H1 (cell line): ENCODE results near the gene CALCR. TPM values are rescaled to one million over a fixed set of nuclear protein-coding genes. Genes with fewer than 3 reads are reported as not detected.

Experiments used
- CTCF ChIA-PET: fragments of 300-600 bp; sonication (Branson Sonifier 250); formaldehyde crosslinking; loops from one replicate; lab custom pipeline; 2021; ENCODE audit not compliant: partially characterized antibody; lab: Charles Lee
- POLR2A ChIA-PET: fragments of 300-600 bp; sonication (Branson Sonifier 250); formaldehyde crosslinking; loops from one replicate; lab custom pipeline; 2021; ENCODE audit warnings: inconsistent platforms; ENCODE audit not compliant: partially characterized antibody; lab: Charles Lee
- DNase-seq, 2 experiments: peaks; one replicate each; pipeline versions ENCODE4 v3.0.0 to v3.0.0-alpha.2; 2010 to 2022; ENCODE audit warnings: low spot score in 2 of 2, low read depth in 1 of 2, mixed read lengths in 1 of 2
- FAIRE-seq: peaks from 2 replicates; lab custom pipeline; 2011; peaks lifted over from hg19 to GRCh38; lab: Jason Lieb, UNC
- H2AFZ ChIP-seq: 2 replicates; pipeline ENCODE4 v1.8.1; 2012; ENCODE audit warnings: low read length, inconsistent platforms
- H2AK5ac ChIP-seq: 2 replicates; pipeline ENCODE4 v1.6.1; 2013; ENCODE audit warnings: low read depth, low read length
- H2BK120ac ChIP-seq: replicated peaks from 2 replicates; pipeline ENCODE3; 2013; ENCODE audit warnings: low read depth, low read length, inconsistent platforms
- H2BK12ac ChIP-seq: 2 replicates; pipeline ENCODE4 v1.6.1; 2013; ENCODE audit warnings: low read depth, low read length
- H2BK15ac ChIP-seq: 2 replicates; pipeline ENCODE4 v1.6.1; 2013; ENCODE audit warnings: low read length
- H2BK20ac ChIP-seq: 2 replicates; pipeline ENCODE4 v1.6.1; 2013; ENCODE audit warnings: low read length
- H2BK5ac ChIP-seq: 2 replicates; pipeline ENCODE4 v1.6.1; 2013; ENCODE audit warnings: low read depth, low read length
- H3K14ac ChIP-seq: 2 replicates; pipeline ENCODE4 v1.6.1; 2013; ENCODE audit warnings: inconsistent platforms; ENCODE audit not compliant: insufficient read length
- H3K18ac ChIP-seq: 2 replicates; pipeline ENCODE4 v1.6.1; 2013; ENCODE audit warnings: low read length; ENCODE audit errors: extremely low read depth
- H3K23ac ChIP-seq: 2 replicates; pipeline ENCODE4 v1.6.1; 2013; ENCODE audit warnings: inconsistent platforms; ENCODE audit not compliant: insufficient read length
- H3K23me2 ChIP-seq: 2 replicates; pipeline ENCODE4 v1.6.1; 2013; ENCODE audit warnings: low read depth, low read length
- H3K27ac ChIP-seq: 2 replicates; pipeline ENCODE4 v1.6.1; 2011; ENCODE audit warnings: low read depth, low read length, inconsistent platforms
- H3K27me3 ChIP-seq, 4 experiments: replicated peaks in 1 of 4; 1 replicate in 1 of 4; 2 replicates in 3 of 4; pipeline versions ENCODE4 v1.6.1 to v1.8.1; 2011 to 2013; ENCODE audit warnings: low read length in 3 of 4, mild to moderate bottlenecking in 3 of 4, inconsistent platforms in 2 of 4, mixed read lengths in 2 of 4, moderate library complexity in 1 of 4; ENCODE audit not compliant: control insufficient read depth in 3 of 4, insufficient read depth in 3 of 4; ENCODE audit errors: extremely low read depth in 1 of 4
- H3K36me3 ChIP-seq, 4 experiments: 2 replicates each; pipeline versions ENCODE4 v1.6.1 to v1.8.1; 2011 to 2013; ENCODE audit warnings: mild to moderate bottlenecking in 4 of 4, low read length in 3 of 4, moderate library complexity in 2 of 4, control low read depth in 1 of 4, inconsistent platforms in 1 of 4; ENCODE audit not compliant: insufficient read depth in 4 of 4, control insufficient read depth in 2 of 4
- H3K4ac ChIP-seq: replicated peaks from 2 replicates; pipeline ENCODE3; 2013; ENCODE audit warnings: low read length, low read depth, mixed read lengths, inconsistent platforms; ENCODE audit not compliant: insufficient read length
- H3K4me1 ChIP-seq, 4 experiments: replicated peaks in 1 of 4; 1 replicate in 1 of 4; 2 replicates in 3 of 4; pipeline versions ENCODE4 v1.6.1 to v1.8.1; 2011 to 2013; ENCODE audit warnings: low read length in 3 of 4, inconsistent platforms in 2 of 4, mixed read lengths in 1 of 4; ENCODE audit not compliant: insufficient read depth in 4 of 4, control insufficient read depth in 3 of 4
- H3K4me2 ChIP-seq, 2 experiments: 2 replicates each; pipeline versions ENCODE4 v1.6.1 to v1.8.1; 2011 to 2013; ENCODE audit warnings: low read depth in 2 of 2, low read length in 2 of 2, control low read depth in 1 of 2, inconsistent platforms in 1 of 2, mild to moderate bottlenecking in 1 of 2; ENCODE audit not compliant: insufficient read depth in 1 of 2
- H3K4me3 ChIP-seq, 4 experiments: fragments of 200-600, 300-600 bp in 1 of 4; sonication (generic), shearing (Covaris generic), sonication (Bioruptor Twin) in 1 of 4; 2 replicates each; pipeline versions ENCODE4 v1.5.1 to v1.8.1; 2011 to 2016; ENCODE audit warnings: low read length in 4 of 4, low read depth in 3 of 4, control low read depth in 2 of 4, inconsistent platforms in 2 of 4, mild to moderate bottlenecking in 2 of 4, mixed read lengths in 1 of 4, moderate library complexity in 1 of 4; ENCODE audit not compliant: insufficient read depth in 2 of 4; ENCODE audit errors: extremely low read depth in 1 of 4
- H3K56ac ChIP-seq: replicated peaks from 2 replicates; pipeline ENCODE3; 2013; ENCODE audit warnings: low read depth, mild to moderate bottlenecking, mixed read lengths, low read length, inconsistent platforms; ENCODE audit not compliant: insufficient read length
- H3K79me1 ChIP-seq: 2 replicates; pipeline ENCODE4 v1.6.1; 2013; ENCODE audit warnings: low read depth, low read length, control low read depth
- H3K79me2 ChIP-seq, 2 experiments: 2 replicates each; pipeline versions ENCODE4 v1.6.1 to v1.8.1; 2012 to 2013; ENCODE audit warnings: low read length in 2 of 2, mild to moderate bottlenecking in 2 of 2, inconsistent platforms in 1 of 2; ENCODE audit not compliant: insufficient read depth in 2 of 2, control insufficient read depth in 1 of 2
- H3K9ac ChIP-seq, 4 experiments: replicated peaks in 1 of 4; 1 replicate in 1 of 4; 2 replicates in 3 of 4; pipeline versions ENCODE4 v1.6.1 to v1.8.1; 2011 to 2013; ENCODE audit warnings: low read depth in 3 of 4, low read length in 3 of 4, control low read depth in 2 of 4, mild to moderate bottlenecking in 2 of 4, moderate library complexity in 2 of 4, inconsistent platforms in 1 of 4; ENCODE audit errors: extremely low read depth in 1 of 4
- H3K9me3 ChIP-seq, 2 experiments: 2 replicates each; pipeline versions ENCODE4 v1.6.1 to v1.8.1; 2012 to 2013; ENCODE audit warnings: mild to moderate bottlenecking in 2 of 2, moderate library complexity in 2 of 2, control low read depth in 1 of 2, inconsistent platforms in 1 of 2, low read depth in 1 of 2, low read length in 1 of 2, mixed read lengths in 1 of 2; ENCODE audit not compliant: insufficient read depth in 2 of 2
- H4K20me1 ChIP-seq, 2 experiments: replicated peaks in 1 of 2; 2 replicates each; pipeline versions ENCODE3 to v1.8.1; 2011 to 2013; ENCODE audit warnings: inconsistent platforms in 2 of 2, low read length in 2 of 2, mild to moderate bottlenecking in 1 of 2; ENCODE audit not compliant: insufficient read depth in 2 of 2, control insufficient read depth in 1 of 2
- H4K5ac ChIP-seq: 2 replicates; pipeline ENCODE4 v1.6.1; 2013; ENCODE audit warnings: low read length, low read depth, mixed read lengths, inconsistent platforms; ENCODE audit not compliant: insufficient read length
- H4K8ac ChIP-seq: 2 replicates; pipeline ENCODE4 v1.8.0; 2013; ENCODE audit warnings: mild to moderate bottlenecking, moderate library complexity, low read length, inconsistent platforms; ENCODE audit not compliant: insufficient read depth; ENCODE audit errors: extremely low read depth
- H4K91ac ChIP-seq: replicated peaks from 2 replicates; pipeline ENCODE3; 2013; ENCODE audit warnings: low read length, mixed read lengths, inconsistent platforms; ENCODE audit not compliant: insufficient read length
- CEBPB ChIP-seq: IDR thresholded peaks from 2 replicates; pipeline ENCODE4 v1.6.1; 2012; ENCODE audit warnings: low read depth, low read length
- GABPA ChIP-seq: IDR thresholded peaks from 2 replicates; pipeline ENCODE4 v1.6.1; 2011; ENCODE audit warnings: mild to moderate bottlenecking, low read length, moderate library complexity, borderline replicate concordance; ENCODE audit not compliant: insufficient read depth
- JUN ChIP-seq: IDR thresholded peaks from 2 replicates; pipeline ENCODE4 v1.6.1; 2011; ENCODE audit warnings: low read depth, mild to moderate bottlenecking, improper control_type of control experiment, low read length
- KDM4A ChIP-seq: IDR thresholded peaks from one replicate; pipeline ENCODE4 v1.7.1; 2012; ENCODE audit warnings: low read depth, mild to moderate bottlenecking, moderate library complexity, low read length, inconsistent platforms; ENCODE audit not compliant: severe bottlenecking
- KDM5A ChIP-seq: fragments of 200-600 bp; IDR thresholded peaks from 2 replicates; pipeline ENCODE4 v1.7.1; 2012; ENCODE audit warnings: mild to moderate bottlenecking, low read length, inconsistent platforms, mixed read lengths
- NRF1 ChIP-seq: IDR thresholded peaks from 2 replicates; pipeline ENCODE4 v1.6.1; 2011; ENCODE audit warnings: mild to moderate bottlenecking, low read depth, low read length, improper control_type of control experiment
- SAP30 ChIP-seq: fragments of 300-600 bp; sonication (generic); IDR thresholded peaks from 2 replicates; pipeline ENCODE4 v1.7.1; 2012; ENCODE audit warnings: low read length, moderate library complexity, mild to moderate bottlenecking, inconsistent platforms; ENCODE audit not compliant: insufficient read depth, insufficient replicate concordance
- SUZ12 ChIP-seq: fragments of 200-600 bp; sonication (generic); IDR thresholded peaks from 2 replicates; pipeline ENCODE4 v1.6.1; 2012; ENCODE audit warnings: mild to moderate bottlenecking, inconsistent platforms, low read length, moderate library complexity, mixed read lengths
- ZNF274 ChIP-seq: IDR thresholded peaks from 2 replicates; pipeline ENCODE4 v1.7.0; 2012; ENCODE audit warnings: low read length, borderline replicate concordance; ENCODE audit errors: extremely low read depth
- WGBS, 2 experiments: shearing (Covaris generic) in 1 of 2; methylation state at CpG; one replicate each; pipeline versions ENCODE4 v1.1.6 to v1.1.7; 2013 to 2015; ENCODE audit warnings: low lambda C conversion rate in 2 of 2, mixed read lengths in 2 of 2, inconsistent platforms in 1 of 2, low coverage in 1 of 2, missing lambda C conversion rate in 1 of 2; ENCODE audit not compliant: insufficient replicate concordance in 2 of 2, insufficient coverage in 1 of 2, insufficient read length in 1 of 2; ENCODE audit errors: extremely low coverage in 1 of 2, missing lambda C conversion rate in 1 of 2; 5-methylcytosine and 5-hydroxymethylcytosine counted together
- polyA plus RNA-seq, 7 experiments: library from polyadenylated mRNA; depleted of rRNA in 3 of 7; stranded (reverse) in 5 of 7; unstranded in 2 of 7; fragments of >200 nt in 5 of 7; fragments of 200-250 nt in 2 of 7; gene quantifications; 1 replicate in 5 of 7; 2 replicates in 1 of 7; 4 replicates in 1 of 7; pipeline versions ENCODE4 v1.2.1 to v1.2.3, GENCODE V29; 2011 to 2013; ENCODE audit warnings: missing spikeins in 2 of 7, mixed read lengths in 2 of 7
- total RNA-seq: library from RNA; stranded (reverse); fragmentation: NEBNext Ultra II Directional; extraction: Animal tissue kit (Norgen Biotek cat#: 25700); gene quantifications from 2 replicates; pipeline ENCODE4 v1.2.1, GENCODE V29; 2021
- TF ChIP-seq, protein P1 (sequence below): IDR thresholded peaks from 2 replicates; pipeline ENCODE4 v1.6.1; 2012; ENCODE audit warnings: inconsistent platforms
- TF ChIP-seq, protein P2 (sequence below), 3 experiments: IDR thresholded peaks; 1 replicate in 2 of 3; 2 replicates in 1 of 3; pipeline versions ENCODE4 v1.5.1 to v1.6.1; 2011; ENCODE audit warnings: low read length in 3 of 3, mild to moderate bottlenecking in 3 of 3, inconsistent platforms in 2 of 3, low read depth in 1 of 3, moderate library complexity in 1 of 3; ENCODE audit not compliant: insufficient read depth in 1 of 3; ENCODE audit errors: control extremely low read depth in 1 of 3

Gene CALCR
- total and polyA plus RNA-seq, 2 of the 8 experiments (the other 6 are each of a cell fraction or from before 2014, with no cell fraction given), result 1.0 to 3.6 TPM

DNA sequence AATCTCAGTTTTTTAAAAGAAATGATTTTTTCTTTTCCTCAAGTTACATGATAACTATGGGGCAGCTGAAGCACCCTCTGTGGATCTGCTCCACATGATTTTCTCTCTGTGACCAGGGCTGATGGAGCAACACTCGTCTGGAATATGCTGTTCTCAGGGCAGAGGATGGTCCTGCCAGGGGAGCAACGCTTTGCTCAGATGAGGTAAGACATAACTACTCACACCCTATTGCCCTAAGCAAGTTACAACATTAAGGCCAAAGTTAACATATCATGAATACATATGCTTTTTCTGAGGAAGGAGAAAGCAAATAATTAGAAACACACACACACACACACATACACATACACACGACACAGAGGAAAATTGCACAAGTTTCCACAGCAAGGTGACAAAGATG, 71.4 kb downstream of the CALCR start:
- FAIRE-seq, result no peak
- H4K5ac ChIP-seq, result no peak overlapping the region
- no peak for TF ChIP-seq ZNF274
- no peak for TF ChIP-seq CEBPB
- TF ChIP-seq JUN, result no peak
- TF ChIP-seq KDM4A, result no peak
- TF ChIP-seq SUZ12, result no peak
- no peak for TF ChIP-seq NRF1
- TF ChIP-seq, protein P1, sequence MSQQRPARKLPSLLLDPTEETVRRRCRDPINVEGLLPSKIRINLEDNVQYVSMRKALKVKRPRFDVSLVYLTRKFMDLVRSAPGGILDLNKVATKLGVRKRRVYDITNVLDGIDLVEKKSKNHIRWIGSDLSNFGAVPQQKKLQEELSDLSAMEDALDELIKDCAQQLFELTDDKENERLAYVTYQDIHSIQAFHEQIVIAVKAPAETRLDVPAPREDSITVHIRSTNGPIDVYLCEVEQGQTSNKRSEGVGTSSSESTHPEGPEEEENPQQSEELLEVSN, result no peak
- no peak for TF ChIP-seq KDM5A
- TF ChIP-seq, protein P2, sequence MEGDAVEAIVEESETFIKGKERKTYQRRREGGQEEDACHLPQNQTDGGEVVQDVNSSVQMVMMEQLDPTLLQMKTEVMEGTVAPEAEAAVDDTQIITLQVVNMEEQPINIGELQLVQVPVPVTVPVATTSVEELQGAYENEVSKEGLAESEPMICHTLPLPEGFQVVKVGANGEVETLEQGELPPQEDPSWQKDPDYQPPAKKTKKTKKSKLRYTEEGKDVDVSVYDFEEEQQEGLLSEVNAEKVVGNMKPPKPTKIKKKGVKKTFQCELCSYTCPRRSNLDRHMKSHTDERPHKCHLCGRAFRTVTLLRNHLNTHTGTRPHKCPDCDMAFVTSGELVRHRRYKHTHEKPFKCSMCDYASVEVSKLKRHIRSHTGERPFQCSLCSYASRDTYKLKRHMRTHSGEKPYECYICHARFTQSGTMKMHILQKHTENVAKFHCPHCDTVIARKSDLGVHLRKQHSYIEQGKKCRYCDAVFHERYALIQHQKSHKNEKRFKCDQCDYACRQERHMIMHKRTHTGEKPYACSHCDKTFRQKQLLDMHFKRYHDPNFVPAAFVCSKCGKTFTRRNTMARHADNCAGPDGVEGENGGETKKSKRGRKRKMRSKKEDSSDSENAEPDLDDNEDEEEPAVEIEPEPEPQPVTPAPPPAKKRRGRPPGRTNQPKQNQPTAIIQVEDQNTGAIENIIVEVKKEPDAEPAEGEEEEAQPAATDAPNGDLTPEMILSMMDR (IDR thresholded peaks at IDR 0.05; ENCODE audit: control extremely low read depth in 1 of 3, insufficient read depth in 1 of 3, low read depth in 1 of 3, low read length in 3 of 3), result no peak
- no peak for TF ChIP-seq GABPA
- no peak for TF ChIP-seq SAP30

More for the DNA sequence above, 71.4 kb downstream of the CALCR start:
- CTCF ChIA-PET, result no interaction called here
- WGBS, 2 experiments, result 90% methylated on average over 3 of the region's 3 CpGs; no CpG with 5 or more reads in 1 of the 2 experiments
- Histone ChIP-seq H4K8ac (no peak overlapping the region), H2AK5ac (no peak overlapping the region), H2AFZ (no peak overlapping the region), H3K79me2 (no peaks in the 10 kb centered on the region), H3K9ac (no peak overlapping the region), H3K36me3 (no peaks in the 10 kb centered on the region), H2BK12ac (no peak overlapping the region), H4K91ac (no peak overlapping the region), H3K4ac (no peak overlapping the region), H2BK15ac (no peak overlapping the region), H3K27me3 (no peaks in the 10 kb centered on the region), H3K14ac (no peak overlapping the region), H3K79me1 (no peaks in the 10 kb centered on the region), H3K27ac (no peak overlapping the region), H2BK20ac (no peak overlapping the region), H2BK5ac (no peak overlapping the region), H3K9me3 (0 out of 4 replicates have a peak, but pooled peaks cover 0 to 4% of the 10 kb centered on the region in 2 experiments), H3K23ac (no peak overlapping the region), H3K23me2 (no peaks in the 10 kb centered on the region), H4K20me1 (no peaks in the 10 kb centered on the region), H3K18ac (no peak overlapping the region), H3K4me1 (no peaks in the 10 kb centered on the region), H2BK120ac (no peak overlapping the region), H3K4me3 (no peak overlapping the region), H3K56ac (no peak overlapping the region), H3K4me2 (no peak overlapping the region)
- no peak for DNase-seq
- POLR2A ChIA-PET, result no interaction called here
